ENCODE measurements around the gene NFKB1.
A peak's percentile ranks its signal among the peaks of the same experiment; 100 is the strongest.

NFKB1 gene

DNA sequence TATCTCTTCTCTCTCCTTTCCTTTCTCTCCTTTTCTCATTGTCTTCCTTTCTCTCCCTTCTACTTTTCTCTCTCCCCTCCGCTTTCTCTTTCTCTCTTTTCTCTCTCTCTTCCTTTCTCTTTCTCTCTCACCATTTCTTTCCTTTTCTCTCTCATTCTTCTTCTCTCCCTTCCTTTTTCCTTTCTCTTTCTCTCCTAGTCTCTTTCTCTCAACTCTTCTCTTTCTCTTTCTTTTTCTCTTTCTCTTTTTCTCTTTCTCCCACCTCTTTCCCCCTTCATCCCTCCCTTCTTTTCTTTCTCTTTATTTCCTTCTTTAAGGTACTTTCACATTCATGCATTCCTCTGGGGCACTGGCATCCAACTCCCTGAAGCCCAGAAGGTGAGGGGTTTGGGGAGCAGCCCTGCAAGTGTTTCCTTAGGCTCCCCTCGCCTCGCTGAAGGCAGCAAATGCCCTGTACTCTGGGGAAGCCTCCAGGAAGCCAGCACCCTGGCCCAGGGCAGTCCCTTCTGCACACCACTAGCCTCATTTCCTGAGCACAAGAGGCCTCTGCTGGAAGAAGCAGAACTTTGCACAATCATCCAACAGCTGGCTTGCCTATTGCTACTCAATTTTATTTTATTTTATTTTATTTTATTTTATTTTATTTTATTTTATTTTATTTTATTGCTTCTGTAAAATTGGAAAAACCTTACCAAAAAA is 124.2 kb downstream of the NFKB1 start:
- peak; percentile 41 for DNase-seq (ENCODE audit: low read depth)

DNA sequence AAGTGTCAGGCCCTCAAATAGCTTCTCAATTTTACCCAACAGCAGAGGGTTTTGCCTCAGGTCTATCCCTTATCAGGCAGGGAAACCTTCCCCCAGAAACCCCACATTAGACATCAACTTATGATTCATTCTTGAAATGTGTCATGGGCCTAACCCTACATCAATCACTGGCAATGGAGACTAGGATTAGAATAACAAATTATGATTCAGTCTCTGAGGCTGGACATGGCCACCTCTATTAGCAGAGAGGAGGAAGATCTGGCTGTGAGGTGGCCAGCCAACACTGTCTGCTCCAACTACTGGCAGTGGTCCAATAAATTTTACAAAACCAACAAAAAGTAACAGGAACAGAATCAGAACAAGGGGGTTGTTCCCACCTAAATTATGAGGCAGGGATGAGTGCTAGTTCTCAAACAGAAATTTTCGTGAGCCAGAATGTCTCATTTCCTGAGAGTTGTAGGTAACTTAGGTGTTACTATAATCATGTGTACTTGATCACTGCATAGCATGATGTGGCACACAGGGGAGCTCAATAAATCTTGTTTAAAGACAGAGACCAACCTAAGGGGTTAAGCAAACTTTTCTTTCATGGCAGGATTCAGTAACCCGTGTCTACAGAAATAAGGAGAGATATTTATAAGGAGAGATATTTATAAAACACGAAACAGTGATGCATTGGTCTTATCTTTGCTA is 126.8 kb downstream of the NFKB1 start:
- DNase-seq (ENCODE audit: low read depth), result no peak

DNA sequence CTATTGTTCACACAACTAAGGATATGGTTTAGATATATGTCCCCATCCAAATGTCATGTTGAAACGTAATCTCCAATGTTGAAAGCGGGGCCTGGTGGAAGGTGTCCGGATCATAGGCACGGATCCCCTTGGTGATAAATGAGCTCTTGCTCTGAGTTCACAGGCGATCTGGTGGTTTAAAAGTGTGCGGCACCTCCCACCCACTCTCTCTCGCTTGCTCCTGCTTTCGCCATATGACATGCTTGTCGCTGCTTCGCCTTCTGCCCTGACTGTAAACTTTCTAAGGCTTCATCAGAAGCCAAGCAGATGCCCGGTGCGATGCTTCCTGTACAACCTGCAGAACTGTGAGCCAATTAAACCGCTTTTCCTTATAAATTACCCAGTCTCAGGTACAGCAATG is 128.5 kb downstream of the NFKB1 start:
- DNase-seq (ENCODE audit: low read depth), result no peak

DNA sequence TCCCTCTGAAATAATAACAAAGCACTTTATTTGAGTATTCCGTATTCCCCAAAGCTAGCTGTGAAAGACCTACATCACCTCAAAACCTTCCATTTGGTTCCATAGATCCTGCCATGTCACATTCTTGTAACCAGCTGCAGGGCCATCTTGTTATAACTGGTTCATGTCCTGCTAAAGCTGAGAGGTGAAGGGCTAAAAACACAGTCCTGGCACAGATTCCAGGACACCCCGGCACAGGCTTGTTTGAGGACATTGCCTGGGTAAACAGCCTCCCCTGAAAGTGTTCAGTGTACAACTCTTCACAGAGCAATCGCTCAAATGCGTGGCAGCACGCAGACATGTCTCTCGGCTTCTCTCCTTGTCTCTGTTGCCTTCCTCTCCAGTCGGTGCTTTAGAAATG is 130.5 kb downstream of the NFKB1 start:
- DNase-seq (ENCODE audit: low read depth), result no peak

DNA sequence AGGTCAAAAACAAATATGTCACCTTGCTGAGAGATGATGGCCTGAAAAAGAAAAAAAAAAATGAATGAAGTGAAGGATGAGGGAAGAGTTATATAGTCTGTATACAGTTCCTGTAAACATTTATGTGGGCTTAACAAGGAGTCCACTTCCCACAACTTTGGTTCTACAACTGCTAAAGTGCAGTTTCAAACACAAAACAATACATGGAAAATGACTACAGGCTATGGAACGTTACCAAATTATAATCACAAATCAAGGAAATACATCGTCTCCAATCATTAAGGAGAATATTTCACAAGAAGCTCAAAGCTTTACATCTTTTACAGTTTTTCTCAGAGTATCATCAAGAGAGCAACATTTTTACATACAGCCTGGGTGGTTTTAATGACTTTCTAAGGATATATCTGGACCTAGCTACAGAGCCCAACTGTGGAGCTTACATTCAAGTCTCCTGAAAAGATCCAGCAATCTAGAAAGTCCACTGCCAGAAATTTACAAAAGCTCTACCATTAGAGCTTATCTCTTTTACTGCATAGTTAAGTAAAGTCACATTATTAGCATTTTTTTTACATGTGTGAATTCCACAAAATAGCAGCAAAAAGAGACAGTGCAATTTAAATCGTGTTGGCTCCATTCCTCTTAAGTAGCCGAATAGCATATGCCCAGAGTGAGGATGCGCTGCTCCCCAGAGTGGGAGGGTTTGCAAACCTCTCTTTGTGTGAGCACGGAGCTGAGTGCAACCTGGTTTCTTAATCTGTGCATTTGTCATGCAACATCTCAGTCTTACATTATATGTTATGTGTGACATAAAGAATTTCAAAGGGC is 131.3 kb downstream of the NFKB1 start:
- no peak for DNase-seq (ENCODE audit: low read depth)

DNA sequence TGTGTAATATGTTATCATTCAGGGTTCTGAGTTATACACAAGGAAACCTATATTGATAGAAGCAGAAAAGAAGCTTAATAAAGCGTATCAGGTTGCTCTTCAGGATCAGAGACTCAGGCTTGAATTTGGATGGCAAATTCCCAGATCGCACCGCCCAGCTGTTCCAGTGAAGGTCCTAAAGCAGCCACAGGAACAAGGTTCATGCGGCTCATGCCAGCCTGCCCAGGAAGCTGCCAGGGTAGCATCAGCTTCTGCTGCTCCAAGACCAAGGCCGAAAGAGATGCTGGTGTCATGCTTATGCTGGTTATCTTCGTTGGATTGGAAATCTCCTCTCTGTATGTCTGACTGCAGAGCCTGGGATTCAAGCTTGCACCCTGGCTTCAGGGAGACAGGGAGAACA is 131.9 kb downstream of the NFKB1 start:
- DNase-seq (ENCODE audit: low read depth), result no peak

DNA sequence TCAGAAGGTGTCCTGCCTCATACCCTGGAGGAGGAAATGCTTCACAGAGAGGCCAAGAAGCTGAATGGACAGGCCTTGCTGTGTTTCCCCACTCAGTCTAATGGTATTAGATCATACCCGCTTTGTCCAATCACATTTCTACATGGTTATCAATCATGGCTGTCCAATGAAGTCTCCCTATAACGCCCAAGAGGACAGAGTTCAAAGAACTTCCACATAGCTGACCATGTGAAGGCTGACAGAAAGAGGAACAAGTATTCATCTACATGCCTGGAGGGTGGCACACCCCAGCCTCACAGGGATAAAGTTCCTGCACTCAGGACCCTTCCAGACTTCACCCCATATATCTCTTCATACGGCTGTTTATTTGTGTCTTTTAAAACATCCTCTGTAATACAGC is 136.2 kb downstream of the NFKB1 start:
- no peak for DNase-seq (ENCODE audit: low read depth)

DNA sequence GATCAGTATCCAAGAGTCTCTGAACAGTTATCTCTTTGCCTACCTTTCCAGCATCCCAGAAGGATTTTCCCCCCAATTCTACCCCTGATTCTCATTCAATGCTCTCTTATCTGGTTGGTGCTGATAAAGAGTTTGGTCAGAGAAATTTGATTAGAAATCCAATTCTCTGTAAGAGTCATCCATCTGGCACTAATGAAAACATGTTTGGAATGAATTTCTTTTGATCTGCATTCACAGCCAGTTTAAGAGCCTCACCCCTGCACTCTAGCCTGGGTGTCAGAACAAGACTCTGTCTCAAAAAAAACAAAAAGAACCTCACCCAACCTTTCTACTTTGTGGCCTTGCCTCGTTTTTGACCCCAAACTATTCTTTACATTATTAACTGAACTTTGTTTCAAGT is 137.5 kb downstream of the NFKB1 start:
- DNase-seq (ENCODE audit: low read depth), result no peak

DNA sequence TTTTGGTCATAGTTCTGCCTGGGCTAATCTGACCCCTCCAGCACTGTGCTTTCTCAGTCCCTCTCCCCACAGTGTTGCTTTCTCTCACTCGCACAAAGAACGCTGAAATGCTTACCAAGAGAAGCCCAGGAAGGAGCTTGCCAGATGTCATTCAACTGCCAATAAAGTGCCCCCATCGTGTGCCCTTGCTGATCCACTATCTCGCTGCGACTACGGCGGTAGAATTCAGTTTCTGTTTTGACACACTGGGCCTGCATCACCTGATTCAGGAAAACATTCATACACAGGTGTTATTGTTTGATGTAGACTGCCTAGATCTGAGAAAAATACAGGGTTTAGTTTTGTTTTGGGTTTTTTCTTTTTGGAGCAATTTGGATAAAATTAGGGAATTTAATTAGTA is 138.4 kb downstream of the NFKB1 start:
- no peak for DNase-seq (ENCODE audit: low read depth)

DNA sequence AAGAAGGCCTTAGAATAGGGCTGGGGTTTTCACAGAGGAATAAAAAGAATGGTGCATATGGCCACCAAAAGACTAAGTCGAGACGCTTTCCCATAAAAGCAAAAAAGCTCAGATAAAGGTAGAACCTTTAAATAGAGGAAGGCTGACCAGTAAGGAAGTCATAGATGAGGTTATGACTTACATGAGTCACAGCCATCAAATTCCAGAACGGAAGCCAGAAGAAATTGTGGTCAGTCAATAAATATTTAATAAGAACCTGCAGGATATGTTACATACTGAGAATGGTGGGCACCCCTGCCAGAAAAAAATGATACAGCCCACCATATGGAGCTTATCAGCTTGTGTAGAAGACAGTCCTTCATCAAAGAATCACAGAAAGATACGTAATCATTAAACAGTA is 139.5 kb downstream of the NFKB1 start:
- DNase-seq (ENCODE audit: low read depth), result no peak

DNA sequence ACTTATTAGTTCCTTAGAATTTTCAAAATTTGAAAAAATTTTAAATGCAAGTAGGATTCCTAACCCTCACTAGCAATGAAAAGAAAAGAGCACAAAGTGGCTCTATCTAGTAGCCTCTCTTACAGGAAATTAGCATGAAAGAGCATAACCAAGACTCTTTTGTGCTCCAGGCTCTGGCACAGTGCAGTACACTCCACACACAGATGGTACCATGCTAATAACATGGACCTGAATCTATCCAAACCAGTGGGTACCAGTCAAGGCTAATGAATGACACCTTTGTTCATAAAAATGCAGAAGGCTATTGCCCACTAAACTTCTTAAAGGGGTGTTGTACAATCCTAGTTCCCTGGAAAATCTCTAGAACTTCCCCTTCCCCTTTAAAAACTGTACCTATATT is 140.6 kb downstream of the NFKB1 start:
- no peak for DNase-seq (ENCODE audit: low read depth)

DNA sequence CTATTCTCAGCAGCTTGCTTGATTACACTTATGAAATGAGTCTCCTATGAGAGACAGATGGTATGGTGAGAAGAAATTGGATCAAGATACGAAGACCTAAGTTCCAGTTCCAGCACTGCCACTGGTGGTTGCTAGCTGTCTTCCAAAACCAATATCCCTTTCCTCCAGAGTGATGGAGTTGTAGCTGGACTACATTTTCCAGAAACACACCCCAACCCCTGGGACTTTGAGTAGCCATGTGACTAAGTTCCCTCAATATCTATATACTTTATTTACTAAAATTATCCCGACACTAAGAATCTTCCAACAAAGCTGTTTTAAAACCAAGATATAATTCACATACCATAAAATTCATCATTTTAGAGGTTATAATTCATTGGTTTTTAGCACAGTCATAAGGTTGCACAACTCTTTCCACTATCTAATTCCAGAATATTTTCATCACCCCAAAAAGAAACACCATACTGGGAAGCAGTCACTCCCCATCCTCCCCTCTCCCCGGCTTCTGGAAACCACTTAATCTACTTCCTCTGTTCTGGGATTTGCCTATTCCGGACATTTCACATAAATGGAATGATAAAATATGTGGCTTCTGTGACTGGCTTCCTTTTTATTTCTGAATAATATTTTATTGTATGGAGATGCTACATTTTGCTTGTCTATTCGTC is 141.6 kb downstream of the NFKB1 start:
- no peak for DNase-seq (ENCODE audit: low read depth)

DNA sequence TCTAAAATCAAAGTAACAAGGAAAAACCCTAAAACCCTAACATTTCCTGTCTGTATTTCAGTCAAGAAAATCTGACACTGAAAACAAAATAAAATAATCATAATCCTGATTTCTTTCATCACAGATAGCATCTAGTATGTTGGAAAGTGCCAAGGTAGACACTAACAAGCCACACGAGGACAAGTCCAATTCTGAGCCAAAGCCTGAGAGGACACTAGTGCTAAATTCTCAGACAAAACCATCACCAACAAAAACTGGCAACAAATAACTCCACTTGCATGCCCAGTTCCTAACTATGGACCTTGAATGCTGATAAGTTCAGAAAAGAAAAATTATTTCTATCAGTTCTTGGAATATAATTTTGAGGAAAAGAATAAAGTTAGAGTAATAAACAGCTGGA is 146.0 kb downstream of the NFKB1 start:
- DNase-seq (ENCODE audit: low read depth), result no peak

DNA sequence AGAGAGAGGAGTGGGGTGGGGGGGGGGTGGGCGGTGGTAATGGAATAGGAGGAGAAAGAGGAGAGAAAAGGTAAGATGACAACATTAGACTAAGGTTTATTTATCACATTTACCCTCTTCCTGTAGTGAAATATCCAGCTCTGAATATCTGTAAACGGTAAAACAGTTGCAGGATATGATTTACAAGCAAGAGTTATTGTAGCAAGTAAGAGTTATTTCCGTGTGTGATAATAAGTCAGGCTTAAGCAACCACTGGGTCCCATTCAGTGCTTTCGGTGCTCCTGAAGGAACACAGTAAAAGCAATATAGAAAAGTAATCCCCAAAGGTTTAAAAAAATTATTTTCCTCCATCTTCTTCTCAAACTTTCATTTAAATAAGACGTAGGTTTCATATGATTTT is 156.0 kb downstream of the NFKB1 start:
- no peak for DNase-seq (ENCODE audit: low read depth)

DNA sequence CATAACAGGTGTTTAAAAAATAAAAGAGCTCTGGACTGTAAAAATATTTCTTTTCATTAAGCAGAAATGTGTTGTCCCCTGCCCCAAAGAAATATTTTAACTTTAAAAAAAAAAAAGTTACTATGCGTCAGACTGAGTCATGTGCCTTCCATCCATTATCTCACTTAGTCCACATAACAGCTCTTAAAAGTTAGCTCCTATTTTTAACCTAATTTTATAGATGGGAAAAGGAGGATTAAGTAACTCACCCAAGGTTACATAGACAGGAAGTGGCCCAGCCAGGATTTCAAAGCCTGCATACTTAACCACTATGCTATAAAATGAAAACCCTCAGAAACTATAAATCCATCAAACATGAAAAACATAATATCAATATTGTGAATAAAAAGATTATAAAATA is 161.9 kb downstream of the NFKB1 start:
- no peak for DNase-seq (ENCODE audit: low read depth)

DNA sequence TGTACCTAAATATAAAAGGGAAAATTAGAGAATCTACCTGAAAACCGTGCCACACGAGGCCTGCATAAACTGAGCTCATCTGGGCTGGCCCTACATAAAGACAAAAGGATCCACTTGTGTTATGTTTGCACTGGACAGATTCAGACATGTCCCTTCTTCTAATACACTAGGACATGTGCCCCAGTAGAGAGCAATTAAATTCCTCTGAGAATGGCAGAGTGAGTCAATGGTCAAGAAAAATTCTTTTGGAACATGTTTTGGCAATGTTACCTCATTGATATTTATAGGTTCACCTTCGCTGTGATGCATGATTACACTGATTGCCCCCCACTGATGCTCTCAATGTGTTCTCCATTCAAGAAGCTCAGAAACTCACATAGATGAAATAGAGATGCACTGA is 164.4 kb downstream of the NFKB1 start:
- no peak for DNase-seq (ENCODE audit: low read depth)
